Endometrial microvascular endothelial cells (primary cell): Measurements from ENCODE around the gene FKBP8. TPM values are rescaled to one million over a fixed set of nuclear protein-coding genes. Genes with fewer than 3 reads are reported as not detected.

Experiments used
- in situ Hi-C: cut with HindIII; loops from 2 replicates; pipeline ENCODE4 v1.10.0; 2017; ENCODE audit warnings: low sequenced_read_pairs, low pct_unique_long_range_greater_than_20kb; ENCODE audit errors: inconsistent ontology term
- total RNA-seq: library from RNA; depleted of rRNA; stranded (reverse); fragments of >200 nt; gene quantifications from one replicate; pipeline ENCODE4 v1.2.3, GENCODE V29; 2015; ENCODE audit errors: inconsistent ontology term

FKBP8 gene
- total RNA-seq, 1 donor from 2014 or later = 223 TPM

DNA sequence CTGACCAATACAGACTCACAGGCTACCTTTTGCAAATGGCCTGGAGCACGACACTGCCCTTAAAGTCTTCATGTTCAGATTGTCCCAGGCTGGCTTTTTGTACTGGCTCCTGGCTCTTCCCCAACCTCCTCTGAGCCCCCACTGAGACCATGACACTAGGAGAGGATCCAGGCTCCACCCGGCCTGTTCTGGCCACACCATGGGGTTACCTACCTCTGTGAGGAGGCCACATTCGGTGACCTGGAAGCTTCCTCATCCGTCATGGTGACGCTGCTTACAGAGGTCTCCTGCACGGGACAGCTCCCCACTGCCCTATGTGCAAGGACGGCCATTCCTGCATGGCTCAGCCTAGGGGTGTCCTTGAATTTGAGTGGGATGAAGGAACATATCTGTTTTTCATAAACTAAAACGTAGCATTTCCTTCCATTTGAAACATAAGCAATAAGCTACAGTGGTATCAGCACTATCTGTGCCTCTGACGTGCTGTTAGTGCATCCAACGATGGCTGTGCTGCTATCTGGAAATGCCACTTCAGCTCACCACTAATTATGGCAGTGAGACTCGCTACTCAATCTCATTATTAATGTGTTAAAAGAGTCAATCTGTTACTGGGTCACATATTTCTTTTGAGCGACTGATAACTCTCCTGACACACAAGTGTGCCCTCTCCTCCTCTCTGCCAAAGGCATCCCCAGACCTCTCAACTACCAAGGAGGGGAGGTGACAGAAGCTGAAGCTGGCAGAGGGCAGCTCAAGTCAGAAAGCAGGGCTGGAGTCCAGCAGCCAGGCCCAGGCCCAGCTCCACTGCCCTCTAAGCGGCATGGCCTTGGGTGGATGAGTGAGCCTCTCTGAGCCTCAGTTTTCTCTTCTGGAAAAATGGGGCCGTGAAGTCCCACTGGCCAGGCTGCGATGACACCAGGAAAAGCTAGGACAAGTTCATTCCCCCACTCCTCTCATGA is 51.1 kb downstream of the FKBP8 start:
- in situ Hi-C loops = no loop called here

GRCh38 chr19:18490728-18491127 is 52.6 kb downstream of the FKBP8 start:
- in situ Hi-C loops = no loop called here

GRCh38 chr19:18489627-18490184 is 53.7 kb downstream of the FKBP8 start:
- in situ Hi-C loops = no loop called here

GRCh38 chr19:18488838-18489626 is 54.3 kb downstream of the FKBP8 start:
- in situ Hi-C loops = no loop called here

- in situ Hi-C loops = no loop called here
Observed at GRCh38 chr19:18488403-18488723, 55.0 kb downstream of the FKBP8 start.

GRCh38 chr19:18487576-18488402 is 55.6 kb downstream of the FKBP8 start:
- in situ Hi-C loops = no loop called here

GRCh38 chr19:18486746-18487145 is 56.6 kb downstream of the FKBP8 start:
- in situ Hi-C loops = no loop called here

GRCh38 chr19:18484992-18485391 is 58.4 kb downstream of the FKBP8 start:
- in situ Hi-C loops = no loop called here

GRCh38 chr19:18483119-18483890 is 60.1 kb downstream of the FKBP8 start:
- in situ Hi-C loops = no loop called here

Other genes with a start within 250 kb of the FKBP8 start
- gene LSM4, start 220.5 kb downstream of the FKBP8 start, total RNA-seq = 293 TPM
- gene PGPEP1, start 203.0 kb downstream of the FKBP8 start, total RNA-seq = 5.8 TPM
- 305 TPM for gene GDF15, start 157.4 kb downstream of the FKBP8 start, total RNA-seq
- gene LRRC25, start 146.0 kb downstream of the FKBP8 start, total RNA-seq = not detected
- gene SSBP4, start 124.2 kb downstream of the FKBP8 start, total RNA-seq = 174 TPM
- gene ISYNA1, start 105.4 kb downstream of the FKBP8 start, total RNA-seq = 22.4 TPM
- gene ELL, start 21.5 kb downstream of the FKBP8 start, total RNA-seq = 18.6 TPM
- 194 TPM for gene KXD1, start 14.3 kb upstream of the FKBP8 start, total RNA-seq
- 931 TPM for gene UBA52, start 28.3 kb upstream of the FKBP8 start, total RNA-seq
- 65.9 TPM for gene REX1BD, start 45.2 kb upstream of the FKBP8 start, total RNA-seq
- gene CRLF1, start 63.2 kb upstream of the FKBP8 start, total RNA-seq = 0.84 TPM
- gene TMEM59L, start 69.3 kb upstream of the FKBP8 start, total RNA-seq = not detected
- 1.5 TPM for gene KLHL26, start 93.5 kb upstream of the FKBP8 start, total RNA-seq
- 2.3 TPM for gene CRTC1, start 140.1 kb upstream of the FKBP8 start, total RNA-seq
- gene COMP, start 247.7 kb upstream of the FKBP8 start, total RNA-seq = not detected